DMS 273 treated with DMSO at 0.1 percent for 48 hours (cell line): Measurements from ENCODE around the gene CEP83.
A peak's percentile ranks its signal among the peaks of the same experiment; 100 is the strongest.
"Not testable (repeated sequence)": the region's sequence is repeated elsewhere in the genome, so short reads cannot be mapped to it uniquely, and the experiment has no call there.

ENCODE experiments used
- DNase-seq: peaks from one replicate; lab custom pipeline; 2025; lab: John Stamatoyannopoulos, UW

Gene CEP83

GRCh38 chr12:94430304-94430703 lies 29.4 kb downstream of the CEP83 start:
- no peak for DNase-seq

GRCh38 chr12:94429633-94430032 lies 30.0 kb downstream of the CEP83 start:
- DNase-seq, result no peak

- no peak for DNase-seq
These were observed 30.5 kb downstream of the CEP83 start for GRCh38 chr12:94429191-94429590.

GRCh38 chr12:94427501-94428381 lies 31.9 kb downstream of the CEP83 start:
- DNase-seq, result peak; percentile 33

- DNase-seq, result no peak
These were observed 33.6 kb downstream of the CEP83 start for GRCh38 chr12:94426049-94426448.

GRCh38 chr12:94424830-94425229 lies 34.8 kb downstream of the CEP83 start:
- DNase-seq, result not testable (repeated sequence)

GRCh38 chr12:94421868-94422740 lies 37.6 kb downstream of the CEP83 start:
- no peak for DNase-seq

- no peak for DNase-seq
These were observed 41.1 kb downstream of the CEP83 start for GRCh38 chr12:94418517-94418916.

- DNase-seq, result no peak
These were observed 43.1 kb downstream of the CEP83 start for GRCh38 chr12:94416613-94417012.

GRCh38 chr12:94415066-94415465 lies 44.6 kb downstream of the CEP83 start:
- no peak for DNase-seq

- DNase-seq, result no peak
These were observed 54.1 kb downstream of the CEP83 start for GRCh38 chr12:94405413-94406116.

GRCh38 chr12:94404854-94405253 lies 54.8 kb downstream of the CEP83 start:
- DNase-seq, result no peak

- no peak for DNase-seq
These were observed 58.3 kb downstream of the CEP83 start for GRCh38 chr12:94401326-94401725.

- not testable (repeated sequence) for DNase-seq
These were observed 61.0 kb downstream of the CEP83 start for GRCh38 chr12:94398685-94399084.

- no peak for DNase-seq
These were observed 62.3 kb downstream of the CEP83 start for GRCh38 chr12:94397401-94397800.

- DNase-seq, result not testable (repeated sequence)
These were observed 63.7 kb downstream of the CEP83 start for GRCh38 chr12:94396014-94396413.

- DNase-seq, result no peak
These were observed 69.6 kb downstream of the CEP83 start for GRCh38 chr12:94390130-94390485.

- DNase-seq, result not testable (repeated sequence)
These were observed 70.1 kb downstream of the CEP83 start for GRCh38 chr12:94389482-94390129.

GRCh38 chr12:94386422-94386821 lies 73.2 kb downstream of the CEP83 start:
- no peak for DNase-seq

- no peak for DNase-seq
These were observed 75.6 kb downstream of the CEP83 start for GRCh38 chr12:94384030-94384429.

- no peak for DNase-seq
These were observed 79.2 kb downstream of the CEP83 start for GRCh38 chr12:94380507-94380906.
